Measurements from ENCODE around the gene HERC2.
"Not testable (repeated sequence)": the region's sequence is repeated elsewhere in the genome, so short reads cannot be mapped to it uniquely, and the experiment has no call there.

The HERC2 gene

GRCh38 chr15:28322129-28322588 is at the start of gene HERC2:
Gene HERC2 (minus strand): TSS chr15:28322179. CDS start chr15:28321433, 746 bp downstream.
- H3K27me3 Mint-ChIP-seq, ATAC-seq, DNase-seq, H3K4me1 Mint-ChIP-seq, H3K9me3 Mint-ChIP-seq: not testable (repeated sequence)
- Mint-ChIP-seq H3K27ac (peak within 1 kb of the TSS; percentile 87 to 96), H3K4me3 (peak within 1 kb of the TSS; percentile 87 to 93)

- not testable (repeated sequence) for DNase-seq, H3K4me1 Mint-ChIP-seq, H3K27me3 Mint-ChIP-seq, ATAC-seq, H3K27ac Mint-ChIP-seq, H3K4me3 Mint-ChIP-seq, H3K9me3 Mint-ChIP-seq
Observed at GRCh38 chr15:28365502-28365901, 43.5 kb upstream of the HERC2 start.

GRCh38 chr15:28357984-28358383 is 36.0 kb upstream of the HERC2 start, which contains the start of gene GOLGA6L24:
Gene GOLGA6L24 (minus strand): TSS chr15:28358084. CDS start chr15:28358023, 61 bp downstream.
- H3K4me3 Mint-ChIP-seq, H3K27ac Mint-ChIP-seq, DNase-seq, H3K4me1 Mint-ChIP-seq, H3K9me3 Mint-ChIP-seq, ATAC-seq, H3K27me3 Mint-ChIP-seq: not testable (repeated sequence)

- H3K27me3 Mint-ChIP-seq, H3K9me3 Mint-ChIP-seq, ATAC-seq, H3K4me1 Mint-ChIP-seq: not testable (repeated sequence)
- Mint-ChIP-seq H3K4me3 (peak overlapping the region; percentile 87 to 93), H3K27ac (peak overlapping the region; percentile 87 to 96)
- peak; percentile 24 to 51 for DNase-seq
Observed at GRCh38 chr15:28321358-28322078, 461 bp downstream of the HERC2 start.

GRCh38 chr15:28319725-28320124 is 2.3 kb downstream of the HERC2 start:
- not testable (repeated sequence) for DNase-seq, H3K27ac Mint-ChIP-seq, H3K4me1 Mint-ChIP-seq, ATAC-seq, H3K4me3 Mint-ChIP-seq, H3K9me3 Mint-ChIP-seq, H3K27me3 Mint-ChIP-seq

GRCh38 chr15:28318828-28319227 is 3.2 kb downstream of the HERC2 start:
- ATAC-seq, H3K27ac Mint-ChIP-seq, DNase-seq: not testable (repeated sequence)

GRCh38 chr15:28318122-28318521 is 3.9 kb downstream of the HERC2 start:
- not testable (repeated sequence) for ATAC-seq, H3K27me3 Mint-ChIP-seq, H3K4me3 Mint-ChIP-seq, H3K9me3 Mint-ChIP-seq, DNase-seq, H3K4me1 Mint-ChIP-seq, H3K27ac Mint-ChIP-seq

More at GRCh38 chr15:28318828-28319227, 3.2 kb downstream of the HERC2 start:
- H3K9me3 Mint-ChIP-seq, H3K4me3 Mint-ChIP-seq, H3K4me1 Mint-ChIP-seq, H3K27me3 Mint-ChIP-seq: not testable (repeated sequence)

- H3K9me3 Mint-ChIP-seq, H3K27me3 Mint-ChIP-seq, ATAC-seq, H3K4me3 Mint-ChIP-seq, H3K27ac Mint-ChIP-seq, DNase-seq, H3K4me1 Mint-ChIP-seq: not testable (repeated sequence)
Observed at GRCh38 chr15:28316958-28317357, 5.0 kb downstream of the HERC2 start.

- not testable (repeated sequence) for H3K27me3 Mint-ChIP-seq, DNase-seq, H3K4me3 Mint-ChIP-seq, H3K27ac Mint-ChIP-seq, ATAC-seq, H3K9me3 Mint-ChIP-seq, H3K4me1 Mint-ChIP-seq
Observed at GRCh38 chr15:28310454-28310853, 11.5 kb downstream of the HERC2 start.

- not testable (repeated sequence) for DNase-seq, H3K4me3 Mint-ChIP-seq, H3K9me3 Mint-ChIP-seq, H3K27ac Mint-ChIP-seq, H3K27me3 Mint-ChIP-seq, ATAC-seq, H3K4me1 Mint-ChIP-seq
Observed at GRCh38 chr15:28308718-28309117, 13.3 kb downstream of the HERC2 start.

GRCh38 chr15:28305700-28306099 is 16.3 kb downstream of the HERC2 start:
- DNase-seq, H3K27me3 Mint-ChIP-seq, H3K4me3 Mint-ChIP-seq, H3K4me1 Mint-ChIP-seq, H3K27ac Mint-ChIP-seq, ATAC-seq, H3K9me3 Mint-ChIP-seq: not testable (repeated sequence)

- not testable (repeated sequence) for H3K4me3 Mint-ChIP-seq, H3K27ac Mint-ChIP-seq, H3K4me1 Mint-ChIP-seq, DNase-seq, H3K9me3 Mint-ChIP-seq, H3K27me3 Mint-ChIP-seq, ATAC-seq
Observed at GRCh38 chr15:28297434-28297833, 24.5 kb downstream of the HERC2 start.

GRCh38 chr15:28296814-28297213 is 25.2 kb downstream of the HERC2 start:
- H3K9me3 Mint-ChIP-seq, H3K27ac Mint-ChIP-seq, H3K4me1 Mint-ChIP-seq, H3K27me3 Mint-ChIP-seq, DNase-seq, H3K4me3 Mint-ChIP-seq: not testable (repeated sequence)
- ATAC-seq = peak; percentile 61

GRCh38 chr15:28295009-28295563 is 26.9 kb downstream of the HERC2 start:
- not testable (repeated sequence) for H3K4me3 Mint-ChIP-seq, ATAC-seq, H3K27me3 Mint-ChIP-seq, DNase-seq, H3K4me1 Mint-ChIP-seq, H3K9me3 Mint-ChIP-seq
- H3K27ac Mint-ChIP-seq = peak overlapping the region in 1 of 2 donors; percentile 74

GRCh38 chr15:28294560-28294959 is 27.4 kb downstream of the HERC2 start:
- not testable (repeated sequence) for H3K27me3 Mint-ChIP-seq, H3K4me3 Mint-ChIP-seq, ATAC-seq, H3K27ac Mint-ChIP-seq, H3K4me1 Mint-ChIP-seq, DNase-seq
- peaks cover 15% of the 10 kb centered on the region in 2 donors for H3K9me3 Mint-ChIP-seq

GRCh38 chr15:28289694-28290463 is 32.1 kb downstream of the HERC2 start:
- H3K27ac Mint-ChIP-seq = no peak overlapping the region
- H3K4me1 Mint-ChIP-seq = peaks cover 18% of the 10 kb centered on the region
- peaks cover 15 to 18% of the 10 kb centered on the region in 2 donors for H3K9me3 Mint-ChIP-seq
- H3K27me3 Mint-ChIP-seq = no peaks in the 10 kb centered on the region
- DNase-seq (no peak), ATAC-seq (no peak)
- H3K4me3 Mint-ChIP-seq = no peak overlapping the region

Data from stimulated activated naive CD8-positive, alpha-beta T cell treated with anti-CD3 and anti-CD28 coated beads, Interleukin-15, amount 100 ng/mL, for 72 hours (primary cell).